HFF-Myc (cell line): Measurements from ENCODE around the gene GLI3.

Source experiments
- DNase-seq: peaks from one replicate; pipeline ENCODE4 v3.0.0-alpha.2; 2011; ENCODE audit warnings: low read depth; ENCODE audit errors: extremely low read depth
- H3K4me3 ChIP-seq: replicated peaks from 2 replicates; pipeline ENCODE4 v1.5.1; 2011; ENCODE audit warnings: low read depth, mild to moderate bottlenecking, control low read depth, low read length
- CTCF ChIP-seq: IDR thresholded peaks from 2 replicates; pipeline ENCODE4 v1.5.1; 2012; ENCODE audit warnings: mild to moderate bottlenecking, low read depth, low read length, control low read depth; ENCODE audit errors: missing control alignments

The GLI3 gene

GRCh38 chr7:42002654-42003053 is 234.4 kb downstream of the GLI3 start:
- no peak for TF ChIP-seq CTCF
- no peak overlapping the region for H3K4me3 ChIP-seq
- no peak for DNase-seq

- H3K4me3 ChIP-seq = no peak overlapping the region
- no peak for TF ChIP-seq CTCF
- DNase-seq = no peak
These were observed 237.2 kb downstream of the GLI3 start for GRCh38 chr7:41999736-42000283.

- TF ChIP-seq CTCF = no peak
- no peak overlapping the region for H3K4me3 ChIP-seq
- DNase-seq = no peak
These were observed 239.0 kb downstream of the GLI3 start for GRCh38 chr7:41998041-41998440.

- H3K4me3 ChIP-seq = no peak overlapping the region
- no peak for TF ChIP-seq CTCF
- DNase-seq = no peak
These were observed 239.9 kb downstream of the GLI3 start for GRCh38 chr7:41997151-41997550.

- TF ChIP-seq CTCF = no peak
- DNase-seq = peak; percentile 86
- H3K4me3 ChIP-seq = no peak overlapping the region
These were observed 240.5 kb downstream of the GLI3 start for GRCh38 chr7:41996381-41997035.

- H3K4me3 ChIP-seq = no peak overlapping the region
- TF ChIP-seq CTCF = no peak
- no peak for DNase-seq
These were observed 241.3 kb downstream of the GLI3 start for GRCh38 chr7:41995632-41996271.
